HG02571 (cell line): ENCODE measurements around the gene BRD2.

ENCODE experiments used
- ATAC-seq: cut with Tn5 transposase; IDR thresholded peaks from one replicate; pipeline ENCODE4 v1.9.1; 2021; ENCODE audit warnings: mild to moderate bottlenecking, moderate library complexity; ENCODE audit not compliant: unreplicated experiment

Gene BRD2

DNA sequence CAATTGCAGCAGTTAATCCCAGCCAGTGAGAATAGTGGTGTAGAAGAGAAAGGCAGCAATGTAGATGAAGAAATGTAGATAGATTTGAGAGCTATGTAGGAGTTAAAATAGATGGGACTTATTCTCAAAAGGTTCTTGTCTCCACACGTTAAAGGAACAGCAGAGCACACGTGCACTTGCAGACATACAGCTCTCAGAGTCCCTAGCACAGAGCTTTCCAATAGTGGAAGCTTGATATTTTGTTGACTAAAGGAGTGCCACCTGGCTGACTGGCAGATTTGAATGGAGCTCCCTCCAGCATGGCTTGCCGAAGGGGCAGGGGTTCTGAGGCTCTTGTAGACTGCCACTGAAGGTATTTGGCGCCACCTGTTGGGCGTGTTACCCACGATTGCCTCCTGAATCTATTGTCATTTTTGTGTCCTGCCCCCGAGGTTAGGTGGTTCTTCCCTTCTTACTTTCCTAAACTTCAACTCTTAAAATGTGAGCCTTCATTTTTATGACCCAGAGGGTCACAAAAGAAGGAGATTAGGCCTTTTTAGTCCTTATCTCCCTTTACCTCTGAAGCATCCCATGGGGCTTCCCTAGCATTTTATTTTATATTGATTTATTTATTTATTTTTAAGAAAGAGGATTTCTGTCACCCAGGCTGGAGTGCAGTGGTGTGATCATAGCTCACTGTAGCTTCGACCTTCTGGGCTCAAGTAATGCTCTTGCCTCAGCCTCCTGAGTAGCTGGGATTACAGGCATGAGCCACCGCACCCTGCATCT is 16.4 kb downstream of the BRD2 start:
- no peak for ATAC-seq

DNA sequence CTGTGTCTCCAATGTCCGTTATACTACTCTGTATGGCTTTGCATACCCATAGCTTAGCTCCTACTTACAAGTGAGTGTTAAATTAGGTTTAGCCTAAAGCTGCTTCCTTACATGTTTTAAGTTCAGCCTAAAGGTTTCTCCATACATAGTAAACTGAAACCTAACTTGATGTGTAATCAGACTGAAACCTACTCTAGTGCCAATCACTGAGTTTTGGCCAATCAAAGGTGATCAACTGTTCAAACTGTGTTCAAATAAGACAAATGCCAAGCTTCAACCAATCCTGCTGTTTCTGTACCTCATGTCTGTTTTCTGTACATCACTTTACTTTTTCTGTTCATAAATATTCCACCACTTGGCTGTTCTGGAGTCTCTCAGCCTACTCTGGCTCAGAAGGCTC is 21.0 kb downstream of the BRD2 start:
- ATAC-seq, result no peak

DNA sequence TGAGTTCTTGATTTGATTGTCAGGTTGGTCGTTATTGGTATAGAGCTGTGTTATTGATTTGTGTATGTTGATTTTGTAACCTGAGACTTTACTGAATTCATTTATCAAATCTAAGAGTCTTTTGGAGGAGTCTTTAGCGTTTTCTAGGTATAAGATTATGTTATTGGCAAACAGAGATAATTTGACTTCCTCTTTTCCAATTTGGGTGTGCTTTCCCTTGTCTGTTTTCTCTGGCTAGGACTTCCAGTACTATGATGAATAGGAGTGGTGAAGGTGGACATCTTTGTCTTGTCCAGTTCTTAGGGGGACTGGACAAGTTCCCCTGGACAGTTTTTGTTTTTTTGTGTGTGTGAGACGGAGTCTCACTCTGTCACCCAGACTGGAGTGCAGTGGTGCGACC is 23.6 kb downstream of the BRD2 start:
- ATAC-seq, result no peak

DNA sequence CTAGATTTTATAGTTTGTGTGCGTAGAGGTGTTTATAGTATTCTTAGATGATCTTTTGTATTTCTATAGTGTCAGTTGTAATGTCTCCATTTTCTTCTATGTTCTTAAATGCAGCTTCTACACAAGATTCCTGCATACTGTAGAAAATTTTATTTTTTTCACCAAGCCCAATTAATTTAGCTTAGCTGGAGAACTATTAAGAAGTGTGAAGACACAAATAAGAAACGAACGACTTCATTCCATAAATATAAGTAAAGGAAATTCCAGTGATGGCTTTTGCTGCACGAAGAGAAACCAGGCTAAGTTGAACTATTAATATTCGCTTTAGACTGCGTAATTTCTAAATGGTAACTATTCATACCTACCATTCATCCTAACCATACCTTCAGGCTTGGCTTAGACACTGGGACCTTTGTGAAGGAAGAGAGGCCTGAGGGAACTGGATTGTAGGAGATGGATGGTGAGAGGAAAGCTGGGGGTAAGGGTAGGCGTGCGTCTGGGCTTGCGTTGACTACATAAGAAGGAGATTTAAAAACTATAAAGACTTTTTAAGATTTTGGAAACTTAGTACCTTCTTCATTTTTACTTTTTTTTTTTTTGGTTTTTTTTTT is 25.1 kb downstream of the BRD2 start:
- ATAC-seq, result no peak

DNA sequence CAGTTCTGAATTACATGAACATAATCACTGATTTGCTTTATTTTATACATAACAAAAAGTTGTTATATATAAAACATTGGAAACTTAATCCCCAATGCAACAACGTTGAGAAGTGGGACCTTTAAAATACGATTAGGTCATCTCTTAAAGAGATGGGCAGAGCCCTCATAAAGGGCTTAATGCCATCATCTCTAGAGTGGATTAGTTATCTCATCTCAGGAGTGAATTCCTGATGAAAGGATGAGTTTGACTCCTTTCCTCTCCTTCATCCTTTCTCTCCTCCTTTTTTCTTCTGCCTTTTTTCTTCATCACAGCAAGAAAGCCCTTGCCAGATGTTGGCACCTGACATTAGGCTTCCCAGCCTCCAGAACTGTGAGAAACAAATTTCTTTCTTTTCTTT is 27.1 kb downstream of the BRD2 start:
- no peak for ATAC-seq

DNA sequence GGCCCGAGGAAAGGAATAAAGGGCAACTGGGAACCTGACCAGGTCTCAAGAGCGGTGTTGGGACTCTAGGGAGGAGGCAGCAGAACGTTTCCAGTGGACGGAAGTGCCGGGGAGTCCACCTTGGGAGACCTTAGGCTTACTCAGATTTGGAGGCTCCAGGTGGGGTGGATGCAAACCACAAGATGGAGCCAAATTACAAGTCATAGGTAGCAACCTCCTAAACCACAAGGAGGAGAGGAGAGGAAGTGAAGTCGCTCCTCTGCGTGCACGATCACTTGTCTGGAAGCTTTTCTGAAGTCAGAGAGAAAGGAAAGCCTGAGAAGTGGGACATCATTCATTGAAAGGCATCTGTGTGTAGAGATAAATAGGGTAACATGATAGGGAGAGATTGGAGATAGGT is 31.7 kb downstream of the BRD2 start:
- ATAC-seq, result no peak

DNA sequence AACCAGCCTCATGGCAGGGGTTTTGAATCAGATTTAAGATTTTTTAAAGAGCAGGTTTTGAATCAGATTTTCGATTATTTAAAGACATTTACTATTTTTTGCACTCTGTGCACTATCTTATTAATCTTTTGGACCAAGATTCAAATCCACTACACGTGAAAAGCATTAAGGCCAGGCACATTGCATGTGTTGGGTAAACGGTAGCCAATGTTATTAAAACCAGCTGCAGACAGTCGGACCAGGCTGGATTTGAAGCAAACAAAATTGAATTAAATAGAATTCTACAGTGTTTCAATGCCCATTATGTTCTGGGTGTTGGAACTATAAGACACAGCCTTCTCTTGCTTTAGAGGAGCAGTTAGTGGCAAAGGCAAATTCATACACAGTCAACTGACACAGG is 33.3 kb downstream of the BRD2 start:
- ATAC-seq, result no peak

DNA sequence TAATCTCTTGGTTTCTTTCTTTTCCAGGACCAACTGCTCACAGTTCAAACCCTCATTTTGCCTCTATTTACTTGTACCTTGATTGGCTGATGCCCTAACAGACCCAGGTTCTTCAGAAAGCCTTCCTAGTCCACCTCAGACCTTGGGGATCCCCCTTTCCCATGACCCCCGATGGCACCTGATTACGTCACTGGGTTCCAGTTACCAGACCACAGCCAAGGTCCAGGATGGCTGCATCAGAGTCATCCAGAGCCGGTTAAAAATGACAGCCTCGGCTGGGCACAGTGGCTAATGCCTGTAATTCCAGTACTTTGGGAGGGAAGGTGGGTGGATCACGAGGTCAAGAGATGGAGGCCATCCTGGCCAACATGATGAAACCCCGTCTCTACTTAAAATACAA is 36.5 kb downstream of the BRD2 start:
- ATAC-seq, result no peak

DNA sequence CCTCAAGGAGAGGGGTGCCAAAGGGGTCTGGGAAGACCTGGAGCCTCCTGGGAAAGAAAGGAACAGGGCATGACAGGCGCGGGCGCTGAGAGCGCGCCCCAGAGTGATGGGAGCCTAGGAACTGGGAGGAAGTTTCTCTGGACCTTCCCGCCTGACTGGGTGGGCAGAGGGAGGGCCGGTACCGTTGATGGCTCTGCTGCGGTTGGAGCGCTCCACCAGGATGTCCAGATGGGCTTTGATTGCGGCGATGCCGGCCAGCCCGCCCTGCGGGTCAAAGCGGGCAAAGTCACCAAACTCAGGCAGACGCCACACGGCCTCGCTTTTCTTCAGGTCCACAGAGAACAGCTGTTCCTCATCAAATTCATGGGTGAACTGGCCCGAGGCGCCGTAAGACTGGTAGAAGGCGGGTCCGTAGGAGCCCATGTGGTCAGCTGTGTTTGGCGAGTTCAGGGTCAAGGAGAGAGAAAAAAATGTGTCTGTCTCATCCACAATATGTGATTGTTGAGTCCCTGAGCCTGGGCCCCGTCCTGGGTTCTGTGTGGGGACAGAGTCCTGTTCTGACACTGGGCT is 39.5 kb downstream of the BRD2 start:
- no peak for ATAC-seq

DNA sequence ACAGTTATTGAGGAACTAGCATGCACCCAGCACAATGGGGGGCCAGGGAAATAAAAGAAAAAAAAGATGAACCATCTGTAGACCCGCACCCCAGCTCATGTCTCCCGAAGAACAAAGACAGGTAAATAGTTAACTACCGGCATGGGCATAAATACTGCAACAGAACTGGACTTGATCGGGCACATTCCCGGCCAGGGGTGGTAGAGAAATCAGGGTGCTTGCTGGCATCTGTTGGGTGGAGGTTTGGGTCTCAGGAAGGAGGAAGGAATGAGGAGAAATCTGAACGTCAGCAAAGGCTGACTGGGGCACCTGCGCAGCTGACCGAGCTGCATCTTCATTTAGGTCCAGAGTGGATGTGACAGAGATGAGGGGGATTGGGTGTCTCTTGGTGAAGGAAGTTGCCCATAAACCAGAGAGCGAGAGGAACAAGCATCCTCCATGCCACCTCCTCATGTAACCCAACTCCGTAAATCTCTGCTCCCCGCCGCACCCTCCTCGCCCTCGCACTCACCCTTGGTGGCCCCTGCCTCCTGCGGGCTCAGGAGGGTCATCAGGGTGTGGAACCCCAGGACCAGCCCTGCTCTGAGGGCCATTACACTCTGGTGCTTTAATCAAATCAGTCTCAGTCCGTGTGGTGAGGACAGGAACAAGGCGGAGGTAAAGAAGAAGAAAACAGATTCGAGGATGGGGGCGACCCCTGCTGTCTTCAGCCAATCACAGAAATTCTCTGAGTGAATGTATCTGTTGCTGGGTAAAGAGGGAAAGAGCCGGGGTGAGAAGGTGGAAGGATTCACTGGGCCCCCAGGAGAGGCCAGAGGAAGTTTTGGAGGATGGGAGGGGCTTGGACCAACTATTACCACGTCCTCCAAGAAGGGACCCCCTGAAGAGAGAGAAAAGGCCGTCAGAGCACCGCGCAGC is 40.8 kb downstream of the BRD2 start, which contains the start of gene HLA-DOA:
TSS of gene HLA-DOA (minus strand) at position 648 of the 918 bp plus-strand sequence.
- ATAC-seq, result peak; percentile 66

DNA sequence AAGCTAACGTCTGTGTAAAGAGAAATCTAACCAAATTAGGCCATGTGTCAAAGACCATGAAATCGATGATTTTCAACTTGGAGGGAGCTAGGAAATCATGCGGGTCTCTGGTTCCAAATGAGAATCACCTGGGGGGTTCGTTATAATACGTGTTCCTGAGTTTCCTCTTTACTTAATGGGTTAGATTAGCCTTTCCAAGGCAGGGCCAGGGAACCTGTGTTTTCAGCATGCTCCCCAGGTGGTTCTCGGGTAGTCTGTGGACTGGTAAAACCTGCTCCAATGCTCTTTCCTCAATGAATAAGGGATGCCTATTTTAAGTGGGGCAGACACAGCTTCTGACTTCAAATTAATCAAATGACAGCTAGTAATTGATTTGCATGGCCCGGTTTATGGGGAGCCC is 42.0 kb downstream of the BRD2 start:
- ATAC-seq, result no peak

DNA sequence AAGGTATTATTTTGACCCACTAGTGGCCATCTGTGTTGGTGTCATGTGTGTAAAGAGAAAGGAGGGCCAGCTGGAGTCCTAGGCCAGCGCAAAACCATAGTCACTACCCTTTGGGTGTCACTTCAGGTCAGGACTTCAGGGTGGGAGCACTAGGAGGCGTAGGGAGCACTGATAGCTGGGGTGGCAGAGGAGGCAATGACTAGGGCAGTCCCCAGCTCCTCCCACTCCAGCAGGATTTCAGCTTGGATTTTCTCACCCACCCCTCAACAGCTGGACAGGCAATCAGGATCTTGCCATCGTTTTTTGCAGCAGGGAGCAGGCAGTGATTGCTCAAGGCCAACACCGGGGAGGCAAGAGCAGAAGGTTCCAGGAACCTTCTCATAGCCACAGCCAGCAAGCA is 45.2 kb downstream of the BRD2 start:
- no peak for ATAC-seq

DNA sequence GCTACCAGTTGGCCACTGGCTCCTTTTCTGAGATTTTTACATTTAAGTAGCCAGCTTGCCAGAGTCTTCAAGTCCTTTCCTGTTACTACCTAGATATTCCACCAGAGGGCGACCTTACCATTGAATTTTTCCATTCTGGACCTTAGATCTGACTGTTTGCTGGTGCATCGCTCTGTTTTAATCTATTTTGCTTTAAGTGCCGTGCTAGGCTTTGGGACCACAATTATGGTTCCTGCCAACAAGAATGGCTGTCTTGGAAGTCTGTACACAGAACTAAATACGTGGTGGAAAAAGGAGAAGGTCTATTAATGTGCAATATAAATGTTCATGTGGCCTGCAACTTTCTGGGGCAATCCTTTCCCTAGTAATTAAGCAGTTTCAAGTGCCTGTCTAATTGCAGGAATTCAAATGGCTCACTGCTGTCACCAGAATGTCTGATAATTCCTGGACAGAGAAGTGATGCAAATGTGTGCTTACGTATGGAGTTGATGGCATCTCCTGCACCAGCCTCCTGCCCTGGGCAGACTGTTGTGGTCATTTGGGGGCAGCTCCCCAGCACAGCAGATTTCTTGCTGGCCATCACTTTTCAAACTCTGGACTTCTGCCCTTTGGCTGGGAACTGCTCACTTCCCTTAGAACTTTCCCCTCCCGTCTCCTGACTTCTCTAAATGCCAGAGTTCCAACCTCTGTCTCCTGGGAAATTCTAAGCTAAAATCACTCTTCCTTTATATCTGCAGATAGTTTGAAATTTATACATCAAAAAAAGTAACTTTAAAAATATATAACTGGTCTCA is 46.6 kb downstream of the BRD2 start:
- ATAC-seq, result no peak

DNA sequence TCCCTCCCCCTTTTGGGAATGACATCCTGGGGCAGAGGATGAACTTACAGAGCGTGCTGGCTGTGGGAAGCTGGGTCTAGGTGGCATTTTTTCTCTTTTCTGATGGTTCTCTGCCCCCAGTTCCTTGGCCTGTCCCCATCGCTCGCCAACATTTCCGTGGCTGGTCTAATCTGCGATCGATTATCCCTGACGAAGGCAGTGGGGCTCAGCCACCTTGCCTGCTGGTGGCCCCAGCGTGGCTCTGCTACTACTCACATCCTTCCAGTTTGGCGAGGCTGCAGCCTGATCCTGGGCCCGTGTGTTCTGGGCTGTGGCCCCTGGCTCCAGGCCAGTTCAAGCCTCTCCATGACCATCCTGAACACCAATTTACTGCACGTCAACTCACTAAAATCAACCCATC is 47.4 kb downstream of the BRD2 start:
- no peak for ATAC-seq

DNA sequence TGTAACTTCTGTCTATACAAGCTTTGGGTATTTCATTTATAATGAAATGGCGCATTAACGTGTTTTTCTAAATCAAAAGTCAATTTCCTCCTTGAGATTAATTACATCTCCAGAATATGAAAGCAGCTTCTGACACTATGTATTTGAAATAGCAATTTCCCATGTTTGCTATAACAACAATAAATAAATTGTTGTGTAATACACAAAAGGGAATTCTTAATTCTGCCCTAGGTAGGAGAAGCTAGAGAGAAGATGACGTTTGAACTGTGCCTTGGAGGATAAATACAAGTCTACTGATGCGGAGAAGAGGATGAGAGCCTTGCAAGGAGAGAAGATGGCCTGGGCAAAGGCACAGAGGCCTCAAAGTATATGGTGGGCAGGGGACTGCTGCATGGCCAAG is 48.6 kb downstream of the BRD2 start:
- no peak for ATAC-seq

DNA sequence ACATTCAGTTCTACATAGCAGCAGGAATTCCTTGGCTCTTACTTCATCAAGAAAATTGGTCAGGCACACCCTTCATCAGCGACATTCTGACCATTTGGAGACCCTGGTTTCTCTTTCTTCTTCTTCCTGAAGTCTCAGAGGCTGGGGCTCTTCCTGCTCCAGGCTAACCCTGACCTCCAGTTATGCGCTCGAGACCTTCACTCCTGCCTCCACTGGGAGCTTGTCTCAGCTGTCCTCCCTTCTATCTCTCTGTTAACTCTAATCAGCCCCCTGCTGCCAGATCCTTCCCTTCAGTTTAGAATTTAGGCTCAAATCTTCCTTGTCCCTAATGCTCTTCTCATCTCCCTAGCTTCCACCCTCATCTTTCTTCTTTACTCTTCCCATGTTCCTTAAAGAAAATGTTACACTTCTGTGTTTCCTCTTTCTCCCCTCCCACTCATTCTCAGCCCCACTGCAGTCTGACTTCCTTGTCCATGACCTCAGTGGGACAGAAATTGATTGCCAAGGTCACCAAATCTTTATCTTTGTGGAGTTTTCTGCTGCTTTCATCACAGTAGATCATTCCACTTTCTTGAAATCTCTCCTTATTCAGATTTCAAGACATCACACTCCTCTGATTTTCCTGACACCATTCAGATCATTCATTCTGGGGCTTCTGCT is 49.4 kb downstream of the BRD2 start:
- ATAC-seq, result no peak

DNA sequence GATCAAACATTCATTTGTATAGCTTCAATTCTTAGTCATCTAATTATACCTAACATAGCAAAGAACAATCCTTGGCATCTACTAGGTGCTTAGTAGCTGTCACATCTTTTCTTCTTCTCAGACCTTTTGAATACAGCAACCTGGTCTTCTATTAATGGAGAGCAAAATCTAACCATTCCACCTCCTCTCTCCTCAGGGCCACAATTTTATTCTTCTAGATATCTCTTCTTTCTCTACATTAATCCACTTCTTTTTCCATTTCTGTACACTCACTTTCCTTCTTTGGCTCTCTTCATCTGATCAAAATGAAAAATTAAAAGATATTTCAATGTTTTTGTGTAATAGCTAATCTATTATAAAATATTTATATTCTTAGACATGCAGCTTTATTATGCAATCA is 50.0 kb downstream of the BRD2 start:
- ATAC-seq, result no peak

DNA sequence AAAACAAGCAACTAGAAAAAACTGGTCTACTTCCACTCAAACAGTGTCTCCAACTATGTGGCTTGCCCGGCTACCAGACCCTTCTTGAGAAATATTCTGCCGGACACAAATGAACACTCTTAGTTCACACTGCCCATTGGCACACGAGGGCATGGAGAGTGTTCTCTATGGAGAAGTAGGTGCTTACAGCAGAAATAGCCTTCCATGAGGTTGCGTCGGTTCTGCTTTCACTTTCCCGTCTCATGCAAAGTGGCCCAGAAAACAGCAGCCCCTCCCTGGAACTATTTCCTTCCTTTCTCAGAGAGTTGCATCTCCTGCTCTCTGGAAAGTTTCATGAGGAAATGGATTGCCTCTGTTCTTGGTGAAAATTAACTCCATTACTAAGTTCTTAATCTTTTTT is 50.5 kb downstream of the BRD2 start:
- ATAC-seq, result no peak

DNA sequence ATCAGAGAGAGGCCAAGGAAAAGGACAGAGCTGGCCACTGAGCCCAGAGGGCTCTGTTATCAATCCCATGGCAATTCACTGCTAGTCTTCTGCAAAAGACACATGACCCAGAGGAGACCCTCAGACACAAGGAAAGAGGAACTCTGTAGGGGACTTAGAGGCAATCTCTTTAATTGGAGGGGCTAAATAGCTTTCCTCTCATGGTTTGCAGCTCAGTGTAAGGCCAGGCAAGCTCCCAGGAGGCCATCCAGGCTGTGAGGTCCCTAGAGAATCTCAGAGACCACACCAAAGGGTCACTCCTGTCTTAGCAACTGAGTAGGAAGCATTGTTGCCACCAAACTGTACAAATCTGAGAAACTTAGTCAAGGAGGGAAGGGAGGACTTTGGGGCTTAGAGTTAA is 51.0 kb downstream of the BRD2 start:
- ATAC-seq, result no peak

DNA sequence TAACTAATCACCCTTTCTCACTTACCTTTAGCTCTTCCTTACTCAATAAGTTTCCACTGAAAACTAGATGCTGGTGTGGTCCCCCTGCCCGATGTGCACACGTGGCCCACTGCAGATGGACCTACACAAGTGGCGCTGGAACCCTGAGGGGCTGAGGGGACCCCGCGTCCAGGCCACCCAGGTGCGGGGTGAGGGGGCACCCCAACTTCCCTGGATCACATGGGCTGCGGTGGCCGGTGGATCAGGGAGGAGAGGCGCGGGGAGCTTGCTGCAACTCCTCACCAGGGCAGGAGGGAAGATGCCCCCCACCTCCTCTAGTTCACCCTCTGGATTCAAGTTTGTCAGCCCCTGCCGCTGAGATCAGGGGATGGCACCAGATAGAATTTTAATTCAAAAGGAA is 53.5 kb downstream of the BRD2 start:
- ATAC-seq, result no peak
